ENCODE results near the gene SLC29A1.

The SLC29A1 gene

GRCh38 chr6:44262467-44263353 is 39.3 kb downstream of the SLC29A1 start:
- H3K27ac ChIP-seq (ENCODE audit: insufficient read depth, low read length, poor library complexity, severe bottlenecking): peak overlapping the region; percentile 92
- peaks cover 35% of the 10 kb centered on the region for H3K4me1 ChIP-seq (ENCODE audit: control insufficient read depth, insufficient read depth, low read length, poor library complexity, severe bottlenecking)
- peaks cover 29% of the 10 kb centered on the region for H3K36me3 ChIP-seq (ENCODE audit: control insufficient read depth, insufficient read depth, low read length)
- no peaks in the 10 kb centered on the region for H3K9me3 ChIP-seq (ENCODE audit: control insufficient read depth, low read length)
- H3K4me3 ChIP-seq (ENCODE audit: insufficient read depth, low read depth, low read length, poor library complexity, severe bottlenecking): peak overlapping the region; percentile 93
- no peak for DNase-seq
- H3K27me3 ChIP-seq (replicated peaks; ENCODE audit: control insufficient read depth, insufficient read depth, low read length, poor library complexity, severe bottlenecking): no peaks in the 10 kb centered on the region

- DNase-seq: peak; percentile 37 to 56 (median 52)
- Histone ChIP-seq H3K4me1 (ENCODE audit: control insufficient read depth, insufficient read depth, low read length, poor library complexity, severe bottlenecking) (peaks cover 31% of the 10 kb centered on the region), H3K27me3 (replicated peaks; ENCODE audit: control insufficient read depth, insufficient read depth, low read length, poor library complexity, severe bottlenecking) (peaks cover 4% of the 10 kb centered on the region), H3K36me3 (ENCODE audit: control insufficient read depth, insufficient read depth, low read length) (peaks cover 29% of the 10 kb centered on the region), H3K4me3 (ENCODE audit: insufficient read depth, low read depth, low read length, poor library complexity, severe bottlenecking) (peak overlapping the region; percentile 93), H3K27ac (ENCODE audit: insufficient read depth, low read length, poor library complexity, severe bottlenecking) (peak overlapping the region; percentile 92), H3K9me3 (ENCODE audit: control insufficient read depth, low read length) (no peaks in the 10 kb centered on the region)
Measured at GRCh38 chr6:44263354-44264100, 40.1 kb downstream of the SLC29A1 start.

- peaks cover 22% of the 10 kb centered on the region for H3K36me3 ChIP-seq (ENCODE audit: control insufficient read depth, insufficient read depth, low read length)
Measured at GRCh38 chr6:44264154-44265006, 41.0 kb downstream of the SLC29A1 start.

DNA sequence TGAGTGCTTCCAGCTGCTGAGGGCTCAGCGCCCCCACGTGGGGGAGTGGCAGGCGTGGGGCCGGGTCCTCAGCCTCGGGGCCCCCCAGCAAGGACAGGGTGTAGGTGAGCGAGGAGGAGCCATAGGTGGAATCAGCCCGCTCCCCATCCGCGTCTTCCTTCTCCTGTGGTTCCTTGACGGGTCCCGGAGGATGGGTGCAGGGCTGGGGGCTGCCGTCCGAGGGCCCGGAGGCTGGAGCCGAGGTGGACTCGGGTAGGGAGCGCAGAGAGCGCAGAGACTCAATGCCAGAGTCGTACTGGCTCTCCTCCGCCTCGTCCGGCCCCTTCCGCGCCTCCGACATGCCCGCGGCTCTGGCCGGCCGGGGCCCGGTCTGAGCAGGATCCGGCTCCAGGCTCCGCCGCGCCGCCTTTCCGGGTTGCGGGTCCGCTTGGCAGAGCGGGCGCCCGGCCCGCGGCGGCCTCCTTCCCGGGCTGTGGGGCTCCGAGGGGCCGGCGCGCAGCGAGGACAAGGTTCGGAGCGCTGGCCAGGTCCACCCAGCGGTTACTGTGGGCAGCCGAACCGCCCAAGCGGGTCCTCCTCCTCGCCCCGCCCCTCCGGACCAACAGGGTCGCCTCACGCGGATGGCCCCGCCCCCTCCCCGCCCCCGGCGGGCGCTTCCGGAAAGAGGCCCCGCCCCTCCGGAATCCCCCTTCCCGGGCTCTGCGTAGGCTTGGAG is 41.8 kb downstream of the SLC29A1 start, which contains the start of gene NFKBIE:
NFKBIE (minus strand) TSS at position 545 of the 715 bp plus-strand sequence; CDS start at position 340, 205 bp downstream.
- Histone ChIP-seq H3K4me1 (ENCODE audit: control insufficient read depth, insufficient read depth, low read length, poor library complexity, severe bottlenecking) (peaks cover 31% of the 10 kb centered on the region), H3K36me3 (ENCODE audit: control insufficient read depth, insufficient read depth, low read length) (peaks cover 15% of the 10 kb centered on the region), H3K27ac (ENCODE audit: insufficient read depth, low read length, poor library complexity, severe bottlenecking) (peak within 1 kb of the TSS; percentile 92), H3K9me3 (ENCODE audit: control insufficient read depth, low read length) (no peaks in the 10 kb centered on the region), H3K4me3 (ENCODE audit: insufficient read depth, low read depth, low read length, poor library complexity, severe bottlenecking) (peak within 1 kb of the TSS; percentile 93), H3K27me3 (replicated peaks; ENCODE audit: control insufficient read depth, insufficient read depth, low read length, poor library complexity, severe bottlenecking) (peaks cover 7% of the 10 kb centered on the region)
- DNase-seq: peak; percentile 94 to 96 (median 95)

More at GRCh38 chr6:44264154-44265006, 41.0 kb downstream of the SLC29A1 start:
- DNase-seq: peak in 2 of 3 donors; percentile 27 to 29
- peak overlapping the region; percentile 93 for H3K4me3 ChIP-seq (ENCODE audit: insufficient read depth, low read depth, low read length, poor library complexity, severe bottlenecking)
- H3K9me3 ChIP-seq (ENCODE audit: control insufficient read depth, low read length): no peaks in the 10 kb centered on the region
- peaks cover 4% of the 10 kb centered on the region for H3K27me3 ChIP-seq (replicated peaks; ENCODE audit: control insufficient read depth, insufficient read depth, low read length, poor library complexity, severe bottlenecking)
- H3K4me1 ChIP-seq (ENCODE audit: control insufficient read depth, insufficient read depth, low read length, poor library complexity, severe bottlenecking): peaks cover 31% of the 10 kb centered on the region
- peak overlapping the region; percentile 92 for H3K27ac ChIP-seq (ENCODE audit: insufficient read depth, low read length, poor library complexity, severe bottlenecking)

DNA sequence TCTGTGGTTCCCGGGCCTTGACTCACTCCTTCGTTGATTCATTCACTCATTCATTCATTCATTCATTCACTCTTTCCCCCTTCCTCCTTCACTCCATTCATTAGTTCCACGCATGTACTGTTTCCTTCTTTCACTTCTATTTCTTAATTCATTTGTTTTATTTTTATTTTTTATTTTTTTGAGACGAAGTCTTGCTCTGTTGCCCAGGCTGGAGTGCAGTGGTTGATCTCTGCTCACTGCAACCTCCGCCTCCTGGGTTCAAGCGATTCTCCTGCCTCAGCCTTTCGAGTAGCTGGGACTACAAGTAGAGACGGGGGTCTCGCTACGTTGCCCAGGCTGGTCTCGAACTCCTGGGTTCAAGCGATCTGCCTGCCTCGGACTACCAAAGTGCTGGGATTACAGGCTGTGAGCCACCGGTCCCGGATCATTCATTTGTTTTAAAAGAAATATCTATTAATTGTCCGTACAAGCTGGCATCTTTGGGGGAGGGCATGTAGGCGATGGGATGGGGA is 42.4 kb downstream of the SLC29A1 start:
- peaks cover 31% of the 10 kb centered on the region for H3K4me1 ChIP-seq (ENCODE audit: control insufficient read depth, insufficient read depth, low read length, poor library complexity, severe bottlenecking)
- peaks cover 13% of the 10 kb centered on the region for H3K36me3 ChIP-seq (ENCODE audit: control insufficient read depth, insufficient read depth, low read length)
- H3K9me3 ChIP-seq (ENCODE audit: control insufficient read depth, low read length): no peaks in the 10 kb centered on the region
- peaks cover 7% of the 10 kb centered on the region for H3K27me3 ChIP-seq (replicated peaks; ENCODE audit: control insufficient read depth, insufficient read depth, low read length, poor library complexity, severe bottlenecking)
- H3K27ac ChIP-seq (ENCODE audit: insufficient read depth, low read length, poor library complexity, severe bottlenecking): peak overlapping the region; percentile 92
- no peak for DNase-seq
- H3K4me3 ChIP-seq (ENCODE audit: insufficient read depth, low read depth, low read length, poor library complexity, severe bottlenecking): peak overlapping the region; percentile 93

GRCh38 chr6:44266347-44266746 is 43.0 kb downstream of the SLC29A1 start:
- Histone ChIP-seq H3K36me3 (ENCODE audit: control insufficient read depth, insufficient read depth, low read length) (peaks cover 9% of the 10 kb centered on the region), H3K4me1 (ENCODE audit: control insufficient read depth, insufficient read depth, low read length, poor library complexity, severe bottlenecking) (peaks cover 36% of the 10 kb centered on the region), H3K27ac (ENCODE audit: insufficient read depth, low read length, poor library complexity, severe bottlenecking) (peak overlapping the region; percentile 92), H3K27me3 (replicated peaks; ENCODE audit: control insufficient read depth, insufficient read depth, low read length, poor library complexity, severe bottlenecking) (peaks cover 11% of the 10 kb centered on the region), H3K4me3 (ENCODE audit: insufficient read depth, low read depth, low read length, poor library complexity, severe bottlenecking) (no peak overlapping the region), H3K9me3 (ENCODE audit: control insufficient read depth, low read length) (no peaks in the 10 kb centered on the region)
- DNase-seq: no peak

DNA sequence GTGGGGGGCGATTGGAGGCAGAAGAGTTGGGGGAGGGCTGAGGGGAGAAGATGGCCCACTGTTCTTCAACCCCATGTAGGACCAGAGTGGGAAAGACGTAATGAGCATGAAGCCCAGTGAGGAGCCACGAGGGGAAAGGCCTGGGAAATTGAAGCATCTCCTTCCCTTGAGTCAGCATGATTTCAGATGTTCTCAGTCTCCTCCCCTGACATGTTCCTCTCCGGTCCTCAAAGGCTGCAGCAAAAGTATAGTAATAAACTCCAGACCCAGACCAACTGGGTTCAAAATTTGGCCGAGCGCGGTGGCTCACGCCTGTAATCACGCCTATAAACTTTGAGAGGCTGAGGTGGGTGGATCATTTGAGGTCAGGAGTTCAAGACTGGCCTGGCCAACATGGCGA is 43.9 kb downstream of the SLC29A1 start:
- Histone ChIP-seq H3K27me3 (replicated peaks; ENCODE audit: control insufficient read depth, insufficient read depth, low read length, poor library complexity, severe bottlenecking) (peaks cover 20% of the 10 kb centered on the region), H3K4me3 (ENCODE audit: insufficient read depth, low read depth, low read length, poor library complexity, severe bottlenecking) (no peak overlapping the region), H3K4me1 (ENCODE audit: control insufficient read depth, insufficient read depth, low read length, poor library complexity, severe bottlenecking) (peaks cover 30% of the 10 kb centered on the region), H3K36me3 (ENCODE audit: control insufficient read depth, insufficient read depth, low read length) (peaks cover under 1% of the 10 kb centered on the region), H3K9me3 (ENCODE audit: control insufficient read depth, low read length) (no peaks in the 10 kb centered on the region), H3K27ac (ENCODE audit: insufficient read depth, low read length, poor library complexity, severe bottlenecking) (no peak overlapping the region)
- DNase-seq: no peak

- Histone ChIP-seq H3K27me3 (replicated peaks; ENCODE audit: control insufficient read depth, insufficient read depth, low read length, poor library complexity, severe bottlenecking) (peaks cover 26% of the 10 kb centered on the region), H3K4me1 (ENCODE audit: control insufficient read depth, insufficient read depth, low read length, poor library complexity, severe bottlenecking) (peaks cover 21% of the 10 kb centered on the region), H3K9me3 (ENCODE audit: control insufficient read depth, low read length) (no peaks in the 10 kb centered on the region), H3K4me3 (ENCODE audit: insufficient read depth, low read depth, low read length, poor library complexity, severe bottlenecking) (no peak overlapping the region), H3K27ac (ENCODE audit: insufficient read depth, low read length, poor library complexity, severe bottlenecking) (no peak overlapping the region), H3K36me3 (ENCODE audit: control insufficient read depth, insufficient read depth, low read length) (no peaks in the 10 kb centered on the region)
- peak; percentile 39 to 51 (median 41) for DNase-seq
Measured at GRCh38 chr6:44268095-44268628, 44.8 kb downstream of the SLC29A1 start.

Data from effector memory CD4-positive, alpha-beta T cell (primary cell).